ENCODE measurements around the gene CYP26B1.

The CYP26B1 gene

DNA sequence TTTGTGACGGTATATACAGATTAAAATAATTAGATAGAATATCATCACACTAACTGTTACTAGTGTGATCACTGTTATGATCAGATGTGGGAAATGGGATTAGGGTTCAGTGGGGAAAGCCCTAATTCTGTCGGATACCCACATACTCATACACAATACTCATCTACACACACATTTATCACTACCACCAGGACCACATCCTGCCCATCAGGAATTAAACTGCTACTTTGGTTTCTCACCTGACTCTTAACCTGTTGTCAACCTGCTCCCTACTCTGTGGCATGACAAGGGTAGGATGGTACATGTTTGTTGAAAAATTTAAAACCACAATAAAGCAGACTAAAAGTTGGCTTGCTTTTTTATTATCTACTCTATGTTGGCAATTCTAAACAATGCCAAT lies 24.8 kb upstream of the CYP26B1 start:
- H3K36me3 ChIP-seq (replicated peaks; ENCODE audit: insufficient read depth, low read length), result no peaks in the 10 kb centered on the region
- DNase-seq, result no peak
- no peak overlapping the region for H3K4me2 ChIP-seq (ENCODE audit: low read depth, low read length)
- H4K20me1 ChIP-seq (ENCODE audit: insufficient read depth, low read length), result no peaks in the 10 kb centered on the region
- no peaks in the 10 kb centered on the region for H3K4me1 ChIP-seq (ENCODE audit: low read length)
- H3K27ac ChIP-seq (ENCODE audit: low read length), result no peak overlapping the region
- H3K79me2 ChIP-seq (ENCODE audit: low read length), result no peaks in the 10 kb centered on the region
- TF ChIP-seq, protein P1, sequence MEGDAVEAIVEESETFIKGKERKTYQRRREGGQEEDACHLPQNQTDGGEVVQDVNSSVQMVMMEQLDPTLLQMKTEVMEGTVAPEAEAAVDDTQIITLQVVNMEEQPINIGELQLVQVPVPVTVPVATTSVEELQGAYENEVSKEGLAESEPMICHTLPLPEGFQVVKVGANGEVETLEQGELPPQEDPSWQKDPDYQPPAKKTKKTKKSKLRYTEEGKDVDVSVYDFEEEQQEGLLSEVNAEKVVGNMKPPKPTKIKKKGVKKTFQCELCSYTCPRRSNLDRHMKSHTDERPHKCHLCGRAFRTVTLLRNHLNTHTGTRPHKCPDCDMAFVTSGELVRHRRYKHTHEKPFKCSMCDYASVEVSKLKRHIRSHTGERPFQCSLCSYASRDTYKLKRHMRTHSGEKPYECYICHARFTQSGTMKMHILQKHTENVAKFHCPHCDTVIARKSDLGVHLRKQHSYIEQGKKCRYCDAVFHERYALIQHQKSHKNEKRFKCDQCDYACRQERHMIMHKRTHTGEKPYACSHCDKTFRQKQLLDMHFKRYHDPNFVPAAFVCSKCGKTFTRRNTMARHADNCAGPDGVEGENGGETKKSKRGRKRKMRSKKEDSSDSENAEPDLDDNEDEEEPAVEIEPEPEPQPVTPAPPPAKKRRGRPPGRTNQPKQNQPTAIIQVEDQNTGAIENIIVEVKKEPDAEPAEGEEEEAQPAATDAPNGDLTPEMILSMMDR (IDR thresholded peaks at IDR 0.05; ENCODE audit: low read length), result no peak
- TF ChIP-seq EZH2phosphoT487 (IDR thresholded peaks at IDR 0.05; ENCODE audit: low read length), result no peak
- TF ChIP-seq EZH2 (optimal IDR thresholded peaks at IDR 0.05; ENCODE audit: low read depth, low read length), result no peak
- no peak overlapping the region for H2AFZ ChIP-seq (ENCODE audit: low read length)
- no peaks in the 10 kb centered on the region for H3K9me2 ChIP-seq (replicated peaks; ENCODE audit: insufficient read depth, low read length)
- H3K9me3 ChIP-seq (replicated peaks; ENCODE audit: insufficient read depth, low read length), result no peaks in the 10 kb centered on the region
- no peak overlapping the region for H3K4me3 ChIP-seq (ENCODE audit: low read length)
- H3K9ac ChIP-seq (ENCODE audit: low read length), result no peak overlapping the region
- no peaks in the 10 kb centered on the region for H3K27me3 ChIP-seq (replicated peaks; ENCODE audit: insufficient read depth, low read length)
- H3F3A ChIP-seq (ENCODE audit: insufficient read depth, low read length), result no peaks in the 10 kb centered on the region

DNA sequence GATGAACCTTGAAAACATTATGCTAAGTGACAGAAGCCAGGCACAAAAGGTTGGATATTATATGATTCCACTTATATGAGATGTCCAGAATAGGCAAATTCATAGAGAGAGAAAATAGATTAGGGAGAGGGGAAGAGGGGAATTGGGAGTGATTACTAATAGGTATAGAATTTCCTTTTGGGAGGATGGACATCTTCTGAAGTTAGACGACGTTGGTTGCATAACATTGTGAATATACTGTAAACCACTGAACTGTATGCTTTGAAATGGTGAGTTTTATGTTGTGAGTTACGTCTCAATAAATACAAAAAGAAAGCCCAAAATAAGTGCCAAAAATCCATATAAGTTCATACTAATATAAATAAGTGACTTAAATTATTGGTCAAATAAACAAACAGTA lies 18.6 kb upstream of the CYP26B1 start:
- H3K9me3 ChIP-seq (replicated peaks; ENCODE audit: insufficient read depth, low read length), result no peaks in the 10 kb centered on the region
- H3F3A ChIP-seq (ENCODE audit: insufficient read depth, low read length), result no peaks in the 10 kb centered on the region
- H2AFZ ChIP-seq (ENCODE audit: low read length), result no peak overlapping the region
- no peaks in the 10 kb centered on the region for H3K9me2 ChIP-seq (replicated peaks; ENCODE audit: insufficient read depth, low read length)
- no peaks in the 10 kb centered on the region for H4K20me1 ChIP-seq (ENCODE audit: insufficient read depth, low read length)
- H3K79me2 ChIP-seq (ENCODE audit: low read length), result no peaks in the 10 kb centered on the region
- H3K4me3 ChIP-seq (ENCODE audit: low read length), result no peak overlapping the region
- no peak for DNase-seq
- no peaks in the 10 kb centered on the region for H3K36me3 ChIP-seq (replicated peaks; ENCODE audit: insufficient read depth, low read length)
- no peak overlapping the region for H3K9ac ChIP-seq (ENCODE audit: low read length)
- no peak overlapping the region for H3K4me2 ChIP-seq (ENCODE audit: low read depth, low read length)
- no peak overlapping the region for H3K27ac ChIP-seq (ENCODE audit: low read length)
- TF ChIP-seq EZH2phosphoT487 (IDR thresholded peaks at IDR 0.05; ENCODE audit: low read length) (no peak), EZH2 (optimal IDR thresholded peaks at IDR 0.05; ENCODE audit: low read depth, low read length) (no peak)
- TF ChIP-seq, protein P1 (IDR thresholded peaks at IDR 0.05; ENCODE audit: low read length), result no peak
- no peaks in the 10 kb centered on the region for H3K27me3 ChIP-seq (replicated peaks; ENCODE audit: insufficient read depth, low read length)
- H3K4me1 ChIP-seq (ENCODE audit: low read length), result no peaks in the 10 kb centered on the region

- Histone ChIP-seq H2AFZ (ENCODE audit: low read length) (no peak overlapping the region), H3K4me2 (ENCODE audit: low read depth, low read length) (no peak overlapping the region), H3K9me2 (replicated peaks; ENCODE audit: insufficient read depth, low read length) (no peaks in the 10 kb centered on the region), H3K79me2 (ENCODE audit: low read length) (no peaks in the 10 kb centered on the region), H3K27me3 (replicated peaks; ENCODE audit: insufficient read depth, low read length) (no peaks in the 10 kb centered on the region), H4K20me1 (ENCODE audit: insufficient read depth, low read length) (no peaks in the 10 kb centered on the region), H3K4me3 (ENCODE audit: low read length) (no peak overlapping the region), H3K9ac (ENCODE audit: low read length) (no peak overlapping the region), H3K9me3 (replicated peaks; ENCODE audit: insufficient read depth, low read length) (no peaks in the 10 kb centered on the region), H3K27ac (ENCODE audit: low read length) (no peak overlapping the region), H3K36me3 (replicated peaks; ENCODE audit: insufficient read depth, low read length) (no peaks in the 10 kb centered on the region), H3K4me1 (ENCODE audit: low read length) (no peaks in the 10 kb centered on the region), H3F3A (ENCODE audit: insufficient read depth, low read length) (no peaks in the 10 kb centered on the region)
- no peak for DNase-seq
- TF ChIP-seq EZH2 (optimal IDR thresholded peaks at IDR 0.05; ENCODE audit: low read depth, low read length) (no peak), EZH2phosphoT487 (IDR thresholded peaks at IDR 0.05; ENCODE audit: low read length) (no peak)
- TF ChIP-seq, protein P1 (IDR thresholded peaks at IDR 0.05; ENCODE audit: low read length), result no peak
These were observed 18.1 kb upstream of the CYP26B1 start for GRCh38 chr2:72165792-72166191.

Measured in MM.1S (cell line).